GM12891 (cell line): ENCODE measurements around the gene PDPK1.

Source experiments
- POLR2A ChIP-seq: IDR thresholded peaks from 2 replicates; pipeline ENCODE4 v1.6.1; 2011; ENCODE audit warnings: low read depth, low read length, control low read depth
- POU2F2 ChIP-seq: IDR thresholded peaks from 2 replicates; pipeline ENCODE4 v1.6.1; 2011; ENCODE audit warnings: low read depth, mild to moderate bottlenecking, control low read depth, low read length, moderate library complexity
- TAF1 ChIP-seq: IDR thresholded peaks from 2 replicates; pipeline ENCODE4 v1.6.1; 2011; ENCODE audit warnings: low read depth, low read length, control low read depth

- no peak for TF ChIP-seq POLR2A
- no peak for TF ChIP-seq POU2F2
- no peak for TF ChIP-seq TAF1
Measured at GRCh38 chr16:2494616-2495015, 43.2 kb upstream of the PDPK1 start.
